HG02610 (cell line): ENCODE measurements around the gene LBX2.

Experiments used
- ATAC-seq: cut with Tn5 transposase; IDR thresholded peaks from one replicate; pipeline ENCODE4 v1.9.1; 2021; ENCODE audit warnings: mild to moderate bottlenecking, moderate library complexity; ENCODE audit not compliant: unreplicated experiment

Gene LBX2

GRCh38 chr2:74505448-74506246 lies 6.2 kb upstream of the LBX2 start:
- no peak for ATAC-seq

- no peak for ATAC-seq
Measured at GRCh38 chr2:74504591-74504990, 5.2 kb upstream of the LBX2 start.

DNA sequence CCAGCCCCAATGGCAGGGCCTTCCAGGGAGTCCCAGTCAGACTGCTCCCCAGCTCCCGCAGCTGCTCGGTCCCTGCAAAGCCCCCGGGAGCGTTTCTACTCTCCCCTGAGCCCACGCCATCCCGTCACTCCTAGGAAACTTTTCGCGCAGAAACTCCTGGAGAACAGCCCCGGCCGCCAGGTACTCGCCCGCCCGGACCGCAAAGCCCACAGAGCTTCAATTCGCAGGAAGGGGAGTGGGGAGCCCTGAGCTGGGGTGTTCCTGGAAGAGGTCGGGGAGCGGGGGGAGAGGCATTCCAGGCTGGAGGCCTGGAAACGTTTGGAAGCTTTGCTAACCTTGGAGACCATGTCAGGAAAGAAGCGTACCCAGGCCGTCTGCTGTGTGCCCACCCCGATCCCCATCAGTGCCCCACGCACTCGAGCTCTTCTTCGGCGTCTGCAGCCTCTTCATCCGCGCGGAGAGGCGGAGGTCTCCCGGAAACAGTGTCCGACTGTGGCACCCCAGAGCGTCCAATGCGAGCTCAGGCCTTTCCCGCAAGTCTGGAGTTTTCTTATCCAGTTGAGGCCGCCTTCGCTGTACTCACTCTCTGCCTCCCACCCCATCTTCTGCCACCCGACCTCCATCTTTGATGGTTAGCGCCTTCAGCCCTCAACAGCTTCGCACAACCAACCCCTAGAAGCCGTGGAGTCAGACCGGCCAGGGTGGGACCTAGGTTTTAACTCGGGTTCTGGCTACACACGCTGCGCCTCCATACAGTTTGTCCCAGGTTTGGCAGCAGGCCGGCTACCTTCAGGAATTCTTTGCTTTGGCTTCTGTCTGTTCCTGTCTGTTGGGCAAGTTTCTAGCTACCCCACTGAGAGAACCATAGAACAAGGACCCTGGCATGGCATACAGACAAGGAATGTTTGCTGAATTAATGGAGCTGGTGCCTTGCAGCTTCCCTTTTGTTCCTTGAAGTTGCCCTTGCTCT lies 4.4 kb upstream of the LBX2 start:
- no peak for ATAC-seq

- ATAC-seq = peak; percentile 40
Measured at GRCh38 chr2:74502720-74503505, 3.5 kb upstream of the LBX2 start.

GRCh38 chr2:74502147-74502719 lies 2.8 kb upstream of the LBX2 start:
- ATAC-seq = no peak

DNA sequence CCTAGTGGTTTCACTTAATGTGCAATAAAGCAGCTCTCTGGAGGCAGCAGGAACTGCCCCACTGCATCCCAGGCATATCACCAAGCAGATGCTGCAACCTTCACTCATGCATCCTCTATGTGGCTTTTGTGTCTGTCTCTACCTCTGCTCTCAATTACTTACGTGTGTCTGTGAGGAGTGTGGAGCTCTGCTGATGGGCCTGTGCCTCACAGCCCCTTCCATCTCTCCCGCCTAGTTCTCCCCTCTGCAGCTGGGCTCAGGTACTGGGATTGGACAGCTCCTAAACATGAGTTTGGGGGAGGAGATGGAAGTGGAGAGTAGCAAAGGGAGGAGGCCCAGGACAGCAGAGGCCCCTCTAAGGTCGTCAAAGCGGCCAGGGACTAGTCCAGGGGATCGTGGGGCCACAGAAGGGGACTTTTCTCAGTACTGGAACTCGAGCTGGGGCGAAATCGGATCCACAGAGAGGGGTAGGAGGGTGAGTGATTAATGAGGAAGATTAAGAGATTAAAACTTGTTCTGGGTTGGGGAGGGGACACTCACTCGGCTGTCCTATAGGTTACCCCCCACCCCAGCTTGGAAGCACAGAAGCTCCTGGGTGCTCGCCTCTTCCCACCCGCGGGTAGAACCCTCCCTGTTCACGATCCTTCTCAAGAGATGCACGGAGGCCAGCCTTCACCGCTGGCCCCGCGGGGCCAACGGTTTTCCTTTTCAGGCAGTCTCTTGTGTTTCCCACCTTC lies 2.1 kb upstream of the LBX2 start:
- no peak for ATAC-seq

DNA sequence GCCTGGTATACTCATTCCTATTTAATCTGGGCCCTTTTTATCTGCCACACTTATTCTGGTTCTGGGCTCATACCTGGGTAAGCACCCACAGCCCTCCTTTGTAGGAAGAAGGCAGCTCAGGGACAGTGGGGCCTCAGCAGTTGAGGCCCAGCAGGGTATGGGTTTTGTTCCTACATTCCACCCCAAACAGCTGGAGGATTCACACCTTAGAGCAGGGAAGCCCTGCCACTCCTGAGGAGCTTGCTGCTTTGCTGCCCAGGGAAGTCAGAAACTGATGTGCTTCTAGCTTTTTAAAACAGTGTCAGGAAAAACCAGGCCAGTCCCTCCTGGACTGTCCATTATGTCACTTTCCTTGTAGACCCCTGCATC lies 1.2 kb upstream of the LBX2 start:
- no peak for ATAC-seq

DNA sequence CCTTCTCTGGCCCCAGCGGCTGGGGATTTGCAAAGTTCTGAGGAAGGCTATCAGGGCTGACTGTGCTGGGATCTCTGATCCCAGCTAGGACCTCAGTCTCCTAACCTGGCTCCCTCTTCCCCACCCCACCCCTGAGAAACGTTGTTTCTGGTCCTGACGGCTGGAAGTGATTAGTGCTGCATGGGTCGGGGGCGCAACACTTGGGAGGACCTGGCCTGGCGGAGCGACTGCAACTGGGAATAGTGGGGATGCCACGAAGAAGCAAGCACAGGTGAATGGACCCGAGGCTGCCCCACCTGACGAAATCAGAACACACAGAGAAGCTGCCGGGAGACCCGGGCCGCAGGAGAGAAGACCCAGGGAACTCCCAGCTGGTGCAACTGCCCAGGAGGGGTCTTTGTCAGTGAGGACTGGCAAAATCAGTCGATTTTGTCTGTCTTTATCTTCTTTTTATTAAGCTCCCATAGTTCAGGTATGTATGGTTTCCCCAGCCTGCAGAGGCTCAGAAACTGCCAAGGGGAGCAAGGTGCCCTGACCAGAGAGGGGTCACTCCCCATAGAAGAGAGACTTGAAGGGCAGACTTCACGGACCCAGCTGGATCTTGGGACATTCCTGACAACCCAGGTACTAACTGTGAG lies 656 bp upstream of the LBX2 start:
- ATAC-seq = no peak

- no peak for ATAC-seq
Measured at GRCh38 chr2:74498500-74499266, 720 bp downstream of the LBX2 start.

GRCh38 chr2:74497777-74498499 lies 1.5 kb downstream of the LBX2 start:
- no peak for ATAC-seq

- no peak for ATAC-seq
Measured at GRCh38 chr2:74496997-74497776, 2.2 kb downstream of the LBX2 start.

DNA sequence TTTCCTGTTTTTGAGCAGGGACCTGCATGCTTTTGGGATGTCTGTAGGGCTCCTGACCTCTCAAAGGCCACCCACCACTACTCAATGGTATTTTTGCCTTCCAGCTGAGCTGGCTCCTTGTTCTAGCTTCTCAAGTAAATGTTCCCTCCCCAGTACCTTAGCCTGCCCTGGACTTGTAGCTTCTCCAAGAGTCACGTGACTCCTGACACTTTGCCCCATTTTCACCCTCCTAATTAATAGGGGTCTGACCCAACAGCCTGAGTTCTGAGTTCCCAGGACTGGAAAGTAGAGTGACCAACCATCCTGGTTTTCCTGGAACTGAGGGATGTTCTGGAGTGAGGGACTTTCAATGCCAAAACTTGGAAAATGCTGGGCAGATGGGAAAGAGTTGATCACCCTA lies 4.0 kb downstream of the LBX2 start:
- no peak for ATAC-seq

DNA sequence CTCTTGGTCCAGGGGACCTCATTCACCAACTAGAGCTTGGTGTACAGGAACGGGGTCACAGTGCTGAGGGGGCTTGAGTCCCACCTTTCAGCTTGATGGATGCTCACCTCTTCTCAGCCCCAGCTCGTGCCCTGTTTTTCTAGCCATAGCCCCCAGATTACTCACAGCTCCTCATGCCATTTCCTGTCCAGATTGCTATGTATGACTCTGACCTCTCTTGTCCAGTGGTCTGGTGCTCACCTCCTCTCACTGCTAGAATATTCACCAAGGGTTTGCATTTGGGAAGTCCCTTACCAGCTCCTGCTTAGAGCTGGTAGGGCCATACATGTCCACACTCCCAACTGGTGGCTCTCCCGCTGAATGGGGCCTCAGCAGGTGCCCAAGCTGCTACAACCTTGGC lies 5.9 kb downstream of the LBX2 start:
- no peak for ATAC-seq

- no peak for ATAC-seq
Measured at GRCh38 chr2:74491648-74492544, 7.5 kb downstream of the LBX2 start.

DNA sequence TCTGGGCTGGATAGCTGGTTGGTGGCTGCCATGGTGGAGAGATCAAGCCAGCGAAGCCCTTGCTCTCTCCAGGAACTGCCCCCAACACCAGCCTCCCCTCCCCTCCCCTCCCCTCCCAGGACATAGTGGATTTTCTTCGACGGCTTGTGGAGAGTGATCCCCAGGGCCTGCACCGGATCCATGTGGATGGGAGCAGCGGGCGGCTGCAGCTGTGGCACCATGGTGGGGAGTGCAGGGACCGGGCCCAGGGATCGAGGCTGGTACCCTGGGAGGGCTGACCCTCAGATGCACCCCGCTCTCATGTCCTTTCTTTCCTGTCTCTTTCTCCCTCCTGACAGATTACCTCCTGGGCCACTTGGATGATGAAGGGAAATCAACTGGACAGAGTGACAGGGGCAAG lies 9.5 kb downstream of the LBX2 start:
- no peak for ATAC-seq

- no peak for ATAC-seq
Measured at GRCh38 chr2:74488643-74489481, 10.5 kb downstream of the LBX2 start.
